DOHH2 (cell line): Measurements from ENCODE around the gene RTCB.

ENCODE experiments used
- H3F3A ChIP-seq: fragments of 200-600 bp; sonication (generic), shearing (Covaris generic); 2 replicates; pipeline ENCODE4 v1.6.0; 2016; ENCODE audit warnings: antibody characterized with exemption, mild to moderate bottlenecking; ENCODE audit not compliant: control insufficient read depth, insufficient read depth
- H3K27ac ChIP-seq: fragments of 200-600 bp; sonication (generic); 2 replicates; pipeline ENCODE4 v1.5.1; 2014; ENCODE audit warnings: low read depth, mild to moderate bottlenecking, low read length, moderate library complexity
- H3K27me3 ChIP-seq: fragments of 200-600 bp; sonication (generic); 2 replicates; pipeline ENCODE4 v1.6.1; 2014; ENCODE audit warnings: mild to moderate bottlenecking, low read length, mixed read lengths; ENCODE audit not compliant: control insufficient read depth
- H3K36me3 ChIP-seq: fragments of 200-600 bp; sonication (generic); 2 replicates; pipeline ENCODE4 v1.6.1; 2014; ENCODE audit warnings: mild to moderate bottlenecking, low read length, moderate library complexity, mixed read lengths; ENCODE audit not compliant: control insufficient read depth
- H3K4me1 ChIP-seq: fragments of 200-600 bp; sonication (generic); 2 replicates; pipeline ENCODE4 v1.6.1; 2014; ENCODE audit warnings: mild to moderate bottlenecking, low read length, mixed read lengths; ENCODE audit not compliant: control insufficient read depth
- H3K4me2 ChIP-seq: fragments of 200-600 bp; sonication (generic); 2 replicates; pipeline ENCODE4 v1.6.0; 2014; ENCODE audit warnings: mild to moderate bottlenecking, low read length, moderate library complexity
- H3K4me3 ChIP-seq: fragments of 200-600 bp; sonication (generic); 2 replicates; pipeline ENCODE4 v1.5.1; 2014; ENCODE audit warnings: mild to moderate bottlenecking, low read length, mixed read lengths
- H3K79me2 ChIP-seq: fragments of 200-600 bp; sonication (generic); 2 replicates; pipeline ENCODE4 v1.6.1; 2014; ENCODE audit warnings: mild to moderate bottlenecking, low read length, mixed read lengths; ENCODE audit not compliant: control insufficient read depth
- H3K9me2 ChIP-seq: fragments of 200-600 bp; sonication (generic); replicated peaks from 2 replicates; pipeline ENCODE4 v1.6.1; 2014; ENCODE audit warnings: mild to moderate bottlenecking, low read length, mixed read lengths; ENCODE audit not compliant: control insufficient read depth
- H3K9me3 ChIP-seq: fragments of 200-600 bp; sonication (generic); 2 replicates; pipeline ENCODE4 v1.6.1; 2014; ENCODE audit warnings: antibody characterized with exemption, low read length, mixed read lengths; ENCODE audit not compliant: control insufficient read depth, insufficient read depth
- H4K20me1 ChIP-seq: fragments of 200-600 bp; sonication (generic); 2 replicates; pipeline ENCODE4 v1.6.0; 2014; ENCODE audit warnings: low read depth, mild to moderate bottlenecking, antibody characterized with exemption, low read length, moderate library complexity; ENCODE audit not compliant: control insufficient read depth, insufficient read depth
- EZH2phosphoT487 ChIP-seq: fragments of 200-600 bp; sonication (generic); IDR thresholded peaks from 2 replicates; pipeline ENCODE4 v1.6.1; 2017; ENCODE audit warnings: borderline replicate concordance, mild to moderate bottlenecking, antibody characterized with exemption, low read length, moderate library complexity, mixed read lengths
- TF ChIP-seq, protein P1 (sequence below): fragments of 200-600 bp; sonication (generic); IDR thresholded peaks from one replicate; pipeline ENCODE4 v1.5.1; 2014; ENCODE audit warnings: antibody characterized with exemption, mild to moderate bottlenecking, low read depth, low read length; ENCODE audit not compliant: poor library complexity, severe bottlenecking

RTCB gene

GRCh38 chr22:32389685-32390084 is 22.4 kb downstream of the RTCB start:
- Histone ChIP-seq H3F3A (no peaks in the 10 kb centered on the region), H3K4me1 (no peaks in the 10 kb centered on the region), H3K36me3 (peaks cover 61% of the 10 kb centered on the region), H3K79me2 (no peaks in the 10 kb centered on the region), H3K9me3 (no peaks in the 10 kb centered on the region), H3K4me3 (no peak overlapping the region), H3K27me3 (no peaks in the 10 kb centered on the region), H3K27ac (no peak overlapping the region), H3K9me2 (no peaks in the 10 kb centered on the region), H4K20me1 (no peaks in the 10 kb centered on the region), H3K4me2 (no peak overlapping the region)
- no peak for TF ChIP-seq EZH2phosphoT487
- TF ChIP-seq, protein P1, sequence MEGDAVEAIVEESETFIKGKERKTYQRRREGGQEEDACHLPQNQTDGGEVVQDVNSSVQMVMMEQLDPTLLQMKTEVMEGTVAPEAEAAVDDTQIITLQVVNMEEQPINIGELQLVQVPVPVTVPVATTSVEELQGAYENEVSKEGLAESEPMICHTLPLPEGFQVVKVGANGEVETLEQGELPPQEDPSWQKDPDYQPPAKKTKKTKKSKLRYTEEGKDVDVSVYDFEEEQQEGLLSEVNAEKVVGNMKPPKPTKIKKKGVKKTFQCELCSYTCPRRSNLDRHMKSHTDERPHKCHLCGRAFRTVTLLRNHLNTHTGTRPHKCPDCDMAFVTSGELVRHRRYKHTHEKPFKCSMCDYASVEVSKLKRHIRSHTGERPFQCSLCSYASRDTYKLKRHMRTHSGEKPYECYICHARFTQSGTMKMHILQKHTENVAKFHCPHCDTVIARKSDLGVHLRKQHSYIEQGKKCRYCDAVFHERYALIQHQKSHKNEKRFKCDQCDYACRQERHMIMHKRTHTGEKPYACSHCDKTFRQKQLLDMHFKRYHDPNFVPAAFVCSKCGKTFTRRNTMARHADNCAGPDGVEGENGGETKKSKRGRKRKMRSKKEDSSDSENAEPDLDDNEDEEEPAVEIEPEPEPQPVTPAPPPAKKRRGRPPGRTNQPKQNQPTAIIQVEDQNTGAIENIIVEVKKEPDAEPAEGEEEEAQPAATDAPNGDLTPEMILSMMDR = peak; percentile 62

- Histone ChIP-seq H3K27me3 (no peaks in the 10 kb centered on the region), H3K27ac (no peak overlapping the region), H3K36me3 (peaks cover 31% of the 10 kb centered on the region), H3K4me1 (no peaks in the 10 kb centered on the region), H3K9me2 (no peaks in the 10 kb centered on the region), H4K20me1 (no peaks in the 10 kb centered on the region), H3K79me2 (no peaks in the 10 kb centered on the region), H3K9me3 (no peaks in the 10 kb centered on the region), H3F3A (no peaks in the 10 kb centered on the region), H3K4me2 (no peak overlapping the region), H3K4me3 (no peak overlapping the region)
- no peak for TF ChIP-seq EZH2phosphoT487
- TF ChIP-seq, protein P1 = no peak
Measured at GRCh38 chr22:32385681-32386080, 26.4 kb downstream of the RTCB start.

- H4K20me1 ChIP-seq = no peaks in the 10 kb centered on the region
Measured at GRCh38 chr22:32380991-32381390, 31.1 kb downstream of the RTCB start.

DNA sequence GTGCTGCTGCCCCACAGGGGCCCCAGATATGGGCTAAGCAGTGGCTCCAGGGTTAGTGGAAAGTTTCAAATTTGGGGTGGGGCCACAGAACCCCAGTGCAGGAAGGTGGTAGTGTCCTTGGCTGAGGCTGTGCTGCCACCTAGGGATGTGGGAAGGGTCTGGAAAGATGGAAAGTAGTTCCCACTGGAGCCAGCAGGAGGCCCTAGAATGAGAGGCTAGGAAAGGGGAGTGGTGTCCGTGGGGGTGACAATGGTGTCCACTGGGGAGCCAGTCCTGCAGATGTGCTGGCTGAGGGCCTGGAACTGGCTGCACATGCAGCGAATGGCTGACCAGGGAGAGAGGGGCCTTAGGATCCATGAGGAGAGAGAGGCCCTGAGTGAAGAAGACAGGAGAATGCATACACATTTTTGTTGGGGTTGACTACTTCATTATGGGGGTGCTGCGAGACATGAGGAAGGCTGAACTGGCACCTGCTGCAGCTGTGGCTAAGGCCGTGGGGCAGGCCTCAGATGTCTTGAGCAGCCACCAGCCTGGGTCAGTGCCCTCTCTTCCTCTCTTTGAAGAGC is 33.3 kb downstream of the RTCB start:
- no peak overlapping the region for H3K4me2 ChIP-seq
- H3K9me2 ChIP-seq = no peaks in the 10 kb centered on the region
- TF ChIP-seq, protein P1 = peak; percentile 69
- TF ChIP-seq EZH2phosphoT487 = no peak
- H3K79me2 ChIP-seq = no peaks in the 10 kb centered on the region
- no peak overlapping the region for H3K27ac ChIP-seq
- no peaks in the 10 kb centered on the region for H3K36me3 ChIP-seq
- peaks cover 3% of the 10 kb centered on the region; the same call in 1 of the 2 replicates for H3K27me3 ChIP-seq
- no peaks in the 10 kb centered on the region for H4K20me1 ChIP-seq
- H3K9me3 ChIP-seq = no peaks in the 10 kb centered on the region
- H3K4me3 ChIP-seq = no peak overlapping the region
- H3F3A ChIP-seq = no peaks in the 10 kb centered on the region
- no peaks in the 10 kb centered on the region for H3K4me1 ChIP-seq

More at GRCh38 chr22:32380991-32381390, 31.1 kb downstream of the RTCB start:
- Histone ChIP-seq H3F3A (no peaks in the 10 kb centered on the region), H3K27ac (no peak overlapping the region), H3K36me3 (peaks cover 5% of the 10 kb centered on the region; the same call in 1 of the 2 replicates), H3K79me2 (no peaks in the 10 kb centered on the region), H3K27me3 (no peaks in the 10 kb centered on the region), H3K4me1 (no peaks in the 10 kb centered on the region), H3K9me3 (no peaks in the 10 kb centered on the region), H3K9me2 (no peaks in the 10 kb centered on the region), H3K4me2 (no peak overlapping the region), H3K4me3 (no peak overlapping the region)
- TF ChIP-seq EZH2phosphoT487 = no peak
